ENCODE results near the gene MAP3K19. TPM values are rescaled to one million over a fixed set of nuclear protein-coding genes. Genes with fewer than 3 reads are reported as not detected.

MAP3K19 gene
- total RNA-seq, 1 donor from 2014 or later = not detected

DNA sequence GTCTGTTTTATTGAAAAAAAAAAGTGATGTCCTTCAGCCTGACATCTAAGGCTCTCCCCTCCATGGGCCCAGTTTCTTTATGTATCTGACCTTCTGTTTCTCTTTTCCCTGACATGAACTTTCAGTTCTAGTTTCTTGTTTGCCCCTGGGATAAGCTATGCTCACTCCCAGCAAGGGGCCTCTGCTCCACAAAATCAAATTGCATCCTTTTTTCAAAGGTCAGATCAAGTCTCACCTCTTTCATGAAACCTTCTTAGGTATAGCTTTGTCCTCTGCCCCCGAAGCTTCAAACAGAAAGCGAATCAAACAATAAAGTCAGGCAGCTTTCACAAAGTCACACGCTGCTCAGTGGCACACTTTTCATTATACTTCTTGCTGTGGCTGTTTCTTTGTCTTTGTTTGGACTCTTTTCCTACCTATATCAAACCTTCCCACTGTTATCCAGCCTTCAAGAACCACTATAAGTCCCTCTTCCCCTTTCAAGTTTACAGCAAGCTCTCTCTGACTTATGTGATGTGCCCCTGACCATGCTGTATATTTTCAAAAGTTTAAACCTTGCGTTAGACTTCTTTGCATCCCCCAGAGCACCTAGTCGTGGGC is 23.3 kb downstream of the MAP3K19 start:
- intact Hi-C loops (cut with DNase I) = no loop called here

DNA sequence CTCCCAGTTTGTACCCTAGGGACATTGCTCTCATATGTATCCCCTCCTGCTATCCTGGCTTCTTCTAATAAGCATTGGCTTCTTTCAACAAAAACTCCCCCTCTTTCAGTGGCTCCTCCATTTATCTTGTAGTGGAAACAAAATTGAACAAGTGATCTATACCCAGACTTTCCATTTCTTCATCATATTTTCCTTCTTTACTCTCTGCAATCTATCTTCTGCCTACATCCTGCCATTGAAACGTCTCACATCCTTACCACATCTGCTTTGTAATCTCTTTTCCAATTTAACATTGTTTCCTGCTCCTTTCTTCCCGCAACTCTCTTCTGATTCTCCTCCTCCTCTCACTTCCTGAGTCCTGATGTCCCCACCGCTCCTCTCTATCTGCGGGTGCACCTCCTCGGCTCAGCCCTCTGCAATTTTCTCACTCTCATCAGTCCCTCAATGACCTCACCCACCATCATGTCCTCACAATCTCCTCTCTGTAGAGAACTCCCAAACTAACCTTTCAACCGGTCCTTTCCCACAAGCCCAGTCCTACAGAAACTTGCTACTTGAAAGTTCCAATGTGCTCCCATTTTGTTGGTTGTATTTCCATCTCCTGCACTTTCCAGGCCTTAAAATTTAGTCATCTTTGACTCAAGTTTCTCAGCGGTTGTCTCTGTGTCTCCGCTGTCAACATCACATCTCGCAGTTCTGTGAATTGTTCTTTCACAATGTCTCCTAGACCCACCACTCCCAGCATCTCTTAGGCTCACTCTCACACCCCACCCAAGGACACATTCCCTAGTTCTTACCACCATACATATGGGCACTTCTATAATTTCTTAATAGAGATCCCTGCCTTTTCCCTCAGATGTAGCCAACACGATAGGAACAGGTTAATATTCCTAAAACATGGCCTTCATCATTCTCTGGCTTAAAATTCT is 24.0 kb downstream of the MAP3K19 start:
- H3K27me3 ChIP-seq = no peaks in the 10 kb centered on the region
- no peak overlapping the region for H3K27ac ChIP-seq
- DNase-seq (ENCODE audit: extremely low spot score in 2 of 2) = no peak
- no peaks in the 10 kb centered on the region for H3K36me3 ChIP-seq
- H3K4me3 ChIP-seq = no peak overlapping the region
- no peaks in the 10 kb centered on the region for H3K4me1 ChIP-seq
- H3K9me3 ChIP-seq = no peaks in the 10 kb centered on the region
- intact Hi-C loops (cut with DNase I) = no loop called here
- TF ChIP-seq, protein P1, sequence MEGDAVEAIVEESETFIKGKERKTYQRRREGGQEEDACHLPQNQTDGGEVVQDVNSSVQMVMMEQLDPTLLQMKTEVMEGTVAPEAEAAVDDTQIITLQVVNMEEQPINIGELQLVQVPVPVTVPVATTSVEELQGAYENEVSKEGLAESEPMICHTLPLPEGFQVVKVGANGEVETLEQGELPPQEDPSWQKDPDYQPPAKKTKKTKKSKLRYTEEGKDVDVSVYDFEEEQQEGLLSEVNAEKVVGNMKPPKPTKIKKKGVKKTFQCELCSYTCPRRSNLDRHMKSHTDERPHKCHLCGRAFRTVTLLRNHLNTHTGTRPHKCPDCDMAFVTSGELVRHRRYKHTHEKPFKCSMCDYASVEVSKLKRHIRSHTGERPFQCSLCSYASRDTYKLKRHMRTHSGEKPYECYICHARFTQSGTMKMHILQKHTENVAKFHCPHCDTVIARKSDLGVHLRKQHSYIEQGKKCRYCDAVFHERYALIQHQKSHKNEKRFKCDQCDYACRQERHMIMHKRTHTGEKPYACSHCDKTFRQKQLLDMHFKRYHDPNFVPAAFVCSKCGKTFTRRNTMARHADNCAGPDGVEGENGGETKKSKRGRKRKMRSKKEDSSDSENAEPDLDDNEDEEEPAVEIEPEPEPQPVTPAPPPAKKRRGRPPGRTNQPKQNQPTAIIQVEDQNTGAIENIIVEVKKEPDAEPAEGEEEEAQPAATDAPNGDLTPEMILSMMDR (IDR thresholded peaks at IDR 0.05) = no peak
- TF ChIP-seq POLR2AphosphoS5 (IDR thresholded peaks at IDR 0.05; ENCODE audit: insufficient read depth in 1 of 2, low read depth in 1 of 2) = no peak
- no peak for TF ChIP-seq POLR2A (IDR thresholded peaks at IDR 0.05)

More for the DNA sequence above, 23.3 kb downstream of the MAP3K19 start:
- H3K9me3 ChIP-seq = no peaks in the 10 kb centered on the region
- H3K27ac ChIP-seq = no peak overlapping the region
- no peaks in the 10 kb centered on the region for H3K4me1 ChIP-seq
- H3K36me3 ChIP-seq = no peaks in the 10 kb centered on the region
- TF ChIP-seq POLR2A (IDR thresholded peaks at IDR 0.05) = no peak
- TF ChIP-seq POLR2AphosphoS5 (IDR thresholded peaks at IDR 0.05; ENCODE audit: insufficient read depth in 1 of 2, low read depth in 1 of 2) = no peak
- TF ChIP-seq, protein P1 (IDR thresholded peaks at IDR 0.05) = no peak
- H3K27me3 ChIP-seq = no peaks in the 10 kb centered on the region
- no peak for DNase-seq (ENCODE audit: extremely low spot score in 2 of 2)
- no peak overlapping the region for H3K4me3 ChIP-seq

DNA sequence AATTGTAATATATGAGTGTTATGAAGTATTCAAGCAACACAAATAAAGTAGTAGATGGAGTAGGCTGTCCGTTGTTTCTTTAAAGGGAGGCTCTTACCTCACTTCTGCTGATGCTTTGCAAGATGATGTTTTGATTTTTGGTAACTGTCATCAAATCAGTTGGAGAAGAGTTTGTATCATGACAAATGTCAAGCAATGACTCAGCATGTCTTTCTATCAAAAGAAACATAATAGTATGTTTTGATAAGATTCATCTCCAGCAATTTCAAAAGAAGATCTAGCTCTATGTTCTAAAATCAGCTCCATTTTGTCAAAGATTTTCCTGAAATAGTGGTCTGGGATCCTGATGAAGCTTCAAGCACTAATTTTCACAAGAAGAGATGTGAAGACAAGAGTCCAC is 25.6 kb downstream of the MAP3K19 start:
- intact Hi-C loops (cut with DNase I) = no loop called here
- Histone ChIP-seq H3K27me3 (no peaks in the 10 kb centered on the region), H3K4me3 (no peak overlapping the region), H3K9me3 (no peaks in the 10 kb centered on the region), H3K36me3 (no peaks in the 10 kb centered on the region), H3K4me1 (no peaks in the 10 kb centered on the region), H3K27ac (no peak overlapping the region)
- TF ChIP-seq, protein P1 (IDR thresholded peaks at IDR 0.05) = no peak
- no peak for TF ChIP-seq POLR2AphosphoS5 (IDR thresholded peaks at IDR 0.05; ENCODE audit: insufficient read depth in 1 of 2, low read depth in 1 of 2)
- no peak for TF ChIP-seq POLR2A (IDR thresholded peaks at IDR 0.05)
- DNase-seq (ENCODE audit: extremely low spot score in 2 of 2) = no peak

DNA sequence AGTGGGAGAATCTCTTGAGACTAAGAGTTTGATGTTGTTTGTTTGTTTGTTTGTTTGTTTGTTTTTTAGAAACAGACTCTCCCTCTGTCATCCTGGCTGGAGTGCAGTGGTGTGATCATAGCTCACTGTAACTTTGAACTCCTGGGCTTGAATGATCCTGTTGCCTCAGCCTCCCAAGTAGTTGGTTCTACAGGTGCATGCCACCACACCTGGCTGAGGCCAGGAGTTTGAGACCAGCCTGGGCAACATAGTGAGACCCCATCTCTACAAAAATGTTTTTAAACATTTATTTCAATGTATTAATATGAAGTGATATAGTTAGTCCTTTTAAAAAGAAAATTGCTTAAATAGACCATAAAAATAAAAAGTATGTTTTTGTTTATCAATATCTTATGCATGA is 35.6 kb downstream of the MAP3K19 start:
- intact Hi-C loops (cut with DNase I) = no loop called here
- no peak for TF ChIP-seq POLR2A (IDR thresholded peaks at IDR 0.05)
- TF ChIP-seq POLR2AphosphoS5 (IDR thresholded peaks at IDR 0.05; ENCODE audit: insufficient read depth in 1 of 2, low read depth in 1 of 2) = no peak
- TF ChIP-seq, protein P1 (IDR thresholded peaks at IDR 0.05) = no peak
- Histone ChIP-seq H3K4me3 (no peak overlapping the region), H3K9me3 (no peaks in the 10 kb centered on the region), H3K27ac (no peak overlapping the region), H3K36me3 (no peaks in the 10 kb centered on the region), H3K27me3 (no peaks in the 10 kb centered on the region), H3K4me1 (no peaks in the 10 kb centered on the region)
- no peak for DNase-seq (ENCODE audit: extremely low spot score in 2 of 2)
